Measurements from ENCODE around the gene SEMA6A. TPM values are rescaled to one million over a fixed set of nuclear protein-coding genes. Genes with fewer than 3 reads are reported as not detected.
A peak's percentile ranks its signal among the peaks of the same experiment; 100 is the strongest.

SEMA6A gene
- total RNA-seq, 4 donors from 2014 or later: 76.7 to 231 (median 117) TPM

DNA sequence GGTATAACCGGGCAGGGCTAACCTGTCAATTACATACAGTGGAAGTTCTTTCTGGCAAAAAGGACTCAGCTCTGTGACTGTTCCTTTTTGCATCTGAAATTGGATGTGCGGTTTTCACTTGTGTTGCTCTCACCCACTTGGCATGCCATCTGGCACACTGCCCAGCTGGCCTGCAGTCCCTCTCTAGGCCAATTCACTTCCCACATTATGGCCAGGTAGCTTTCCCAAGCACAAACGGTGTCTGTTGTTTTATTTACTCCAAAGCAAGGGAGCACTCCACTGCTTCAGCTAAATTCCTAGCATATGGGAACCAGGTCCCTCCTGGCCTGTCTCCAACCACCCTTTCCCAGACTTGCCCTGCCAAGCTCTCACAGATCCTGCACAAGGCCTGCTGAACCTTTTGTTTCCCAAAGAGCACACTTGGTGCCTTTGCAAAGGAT is 132.5 kb downstream of the SEMA6A start:
- Histone ChIP-seq H3K9me3 (no peaks in the 10 kb centered on the region), H3K4me1 (peaks cover 0 to 19% (median 11%) of the 10 kb centered on the region in 4 donors), H3K27ac (no peak overlapping the region), H3K36me3 (peaks cover 0 to 10% (median 4%) of the 10 kb centered on the region in 4 donors), H3K27me3 (no peaks in the 10 kb centered on the region), H3K4me3 (no peak overlapping the region)
- DNase-seq: peak; percentile 42
- no peak for TF ChIP-seq EP300 (IDR thresholded peaks at IDR 0.05; ENCODE audit: low read depth)
- no peak for TF ChIP-seq POLR2A (IDR thresholded peaks at IDR 0.05)
- TF ChIP-seq POLR2AphosphoS5 (IDR thresholded peaks at IDR 0.05): no peak
- TF ChIP-seq, protein P1, sequence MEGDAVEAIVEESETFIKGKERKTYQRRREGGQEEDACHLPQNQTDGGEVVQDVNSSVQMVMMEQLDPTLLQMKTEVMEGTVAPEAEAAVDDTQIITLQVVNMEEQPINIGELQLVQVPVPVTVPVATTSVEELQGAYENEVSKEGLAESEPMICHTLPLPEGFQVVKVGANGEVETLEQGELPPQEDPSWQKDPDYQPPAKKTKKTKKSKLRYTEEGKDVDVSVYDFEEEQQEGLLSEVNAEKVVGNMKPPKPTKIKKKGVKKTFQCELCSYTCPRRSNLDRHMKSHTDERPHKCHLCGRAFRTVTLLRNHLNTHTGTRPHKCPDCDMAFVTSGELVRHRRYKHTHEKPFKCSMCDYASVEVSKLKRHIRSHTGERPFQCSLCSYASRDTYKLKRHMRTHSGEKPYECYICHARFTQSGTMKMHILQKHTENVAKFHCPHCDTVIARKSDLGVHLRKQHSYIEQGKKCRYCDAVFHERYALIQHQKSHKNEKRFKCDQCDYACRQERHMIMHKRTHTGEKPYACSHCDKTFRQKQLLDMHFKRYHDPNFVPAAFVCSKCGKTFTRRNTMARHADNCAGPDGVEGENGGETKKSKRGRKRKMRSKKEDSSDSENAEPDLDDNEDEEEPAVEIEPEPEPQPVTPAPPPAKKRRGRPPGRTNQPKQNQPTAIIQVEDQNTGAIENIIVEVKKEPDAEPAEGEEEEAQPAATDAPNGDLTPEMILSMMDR (IDR thresholded peaks at IDR 0.05): no peak
- intact Hi-C loops (cut with DNase I; ENCODE audit: low total_unique reads) (no loop called here), in situ Hi-C loops (cut with MboI; ENCODE audit: low pct_ligation_motif_present in 1 of 4, low pct_unique_long_range_greater_than_20kb in 1 of 4, low sequenced_read_pairs in 3 of 4) (no loop called here)
- WGBS, 2 donors (ENCODE audit: low coverage in 1 of 2): 38% methylated on average over 3 of the region's 3 CpGs; no CpG with 5 or more reads in 1 of the 2 donors

DNA sequence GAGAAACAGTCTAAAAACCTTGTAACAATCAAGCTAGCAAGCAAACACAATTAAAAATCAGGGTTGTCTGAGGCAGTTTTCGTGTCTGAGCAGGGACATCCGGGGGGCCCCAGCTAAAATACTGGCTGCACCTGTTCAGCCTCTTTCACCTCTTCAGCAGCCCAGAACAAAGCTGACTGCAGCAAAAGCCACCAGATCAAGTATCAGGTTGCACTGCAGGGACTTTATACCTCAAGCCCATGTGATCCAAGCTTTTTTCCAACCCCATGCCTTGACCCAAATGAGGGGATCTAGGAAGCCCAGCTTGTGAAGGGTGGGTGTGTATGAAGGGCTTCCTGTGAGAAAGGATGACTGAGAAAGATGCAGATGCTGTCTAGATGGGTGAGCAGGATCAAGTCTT is 133.4 kb downstream of the SEMA6A start:
- Histone ChIP-seq H3K27me3 (no peaks in the 10 kb centered on the region), H3K36me3 (peaks cover 0 to under 1% (median 0%) of the 10 kb centered on the region in 4 donors), H3K4me1 (peaks cover 0 to 19% (median 11%) of the 10 kb centered on the region in 4 donors), H3K9me3 (no peaks in the 10 kb centered on the region), H3K27ac (no peak overlapping the region), H3K4me3 (no peak overlapping the region)
- DNase-seq: no peak
- 76% methylated on average over 2 of the region's 2 CpGs; no CpG with 5 or more reads in 1 of the 2 donors for WGBS, 2 donors (ENCODE audit: low coverage in 1 of 2)
- intact Hi-C loops (cut with DNase I; ENCODE audit: low total_unique reads) (no loop called here), in situ Hi-C loops (cut with MboI; ENCODE audit: low pct_ligation_motif_present in 1 of 4, low pct_unique_long_range_greater_than_20kb in 1 of 4, low sequenced_read_pairs in 3 of 4) (no loop called here)
- TF ChIP-seq, protein P1 (IDR thresholded peaks at IDR 0.05): no peak

DNA sequence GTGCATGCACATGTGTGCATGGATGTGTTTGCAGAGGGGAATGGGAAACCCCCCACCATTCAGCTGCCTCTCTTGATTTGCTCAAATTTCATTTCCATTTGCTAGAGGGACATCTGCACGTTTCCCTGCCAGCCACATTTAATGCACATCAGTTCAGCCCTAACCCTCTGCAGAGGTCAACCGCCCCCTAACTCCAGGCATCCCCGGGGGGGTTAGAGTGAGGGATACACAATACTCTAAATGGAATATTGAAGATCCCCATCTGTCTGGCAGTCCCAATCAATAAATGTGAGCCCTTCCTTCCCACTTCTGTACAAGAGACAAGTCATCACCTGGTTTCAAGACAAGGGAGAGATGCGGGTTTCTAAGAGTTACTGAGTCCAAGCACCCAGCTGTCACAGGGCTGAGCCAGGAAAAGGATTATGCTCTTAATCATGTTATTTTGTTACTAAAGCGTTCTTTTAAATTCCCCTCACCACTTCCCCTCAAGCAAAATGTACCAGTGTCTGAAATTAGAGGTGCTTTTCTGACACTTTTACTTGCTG is 134.1 kb downstream of the SEMA6A start:
- intact Hi-C loops (cut with DNase I; ENCODE audit: low total_unique reads) (no loop called here), in situ Hi-C loops (cut with MboI; ENCODE audit: low pct_ligation_motif_present in 1 of 4, low pct_unique_long_range_greater_than_20kb in 1 of 4, low sequenced_read_pairs in 3 of 4) (no loop called here)
- Histone ChIP-seq H3K36me3 (no peaks in the 10 kb centered on the region), H3K4me1 (peaks cover 0 to 19% (median 11%) of the 10 kb centered on the region in 4 donors), H3K27ac (no peak overlapping the region), H3K4me3 (no peak overlapping the region), H3K9me3 (no peaks in the 10 kb centered on the region), H3K27me3 (no peaks in the 10 kb centered on the region)
- WGBS, 2 donors (ENCODE audit: low coverage in 1 of 2): 80 to 82% methylated on average over 3 to 5 of the region's 5 CpGs
- TF ChIP-seq, protein P1 (IDR thresholded peaks at IDR 0.05): no peak
- TF ChIP-seq EP300 (IDR thresholded peaks at IDR 0.05; ENCODE audit: low read depth): no peak
- no peak for DNase-seq

DNA sequence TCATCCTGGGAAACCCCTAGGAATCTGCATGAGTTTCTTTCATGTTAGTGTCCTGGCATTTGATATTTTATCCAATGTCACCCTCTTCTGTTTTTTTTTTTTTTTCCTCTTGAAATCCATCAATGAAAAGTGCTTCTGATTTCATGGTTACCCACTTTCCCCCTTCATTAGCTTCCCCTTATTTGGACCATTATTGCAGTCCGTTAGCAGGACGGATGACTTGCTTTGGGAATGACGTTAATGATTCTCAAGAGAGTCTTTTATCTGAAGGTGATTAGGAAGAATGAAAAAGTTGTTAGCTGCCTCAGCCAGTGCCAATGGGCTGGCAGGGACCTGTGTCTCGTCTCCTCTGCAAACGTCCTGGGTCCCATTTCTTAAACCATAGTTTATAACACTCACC is 134.7 kb downstream of the SEMA6A start:
- 73 to 82% methylated on average over 2 to 5 of the region's 5 CpGs for WGBS, 2 donors (ENCODE audit: low coverage in 1 of 2)
- in situ Hi-C loops (cut with MboI; ENCODE audit: low pct_ligation_motif_present in 1 of 4, low pct_unique_long_range_greater_than_20kb in 1 of 4, low sequenced_read_pairs in 3 of 4): no loop called here
- H3K36me3 ChIP-seq: no peaks in the 10 kb centered on the region
- no peaks in the 10 kb centered on the region for H3K27me3 ChIP-seq
- DNase-seq: no peak
- intact Hi-C loops (cut with DNase I; ENCODE audit: low total_unique reads): no loop called here
- no peak overlapping the region for H3K4me3 ChIP-seq
- no peaks in the 10 kb centered on the region for H3K9me3 ChIP-seq
- peaks cover 0 to 19% (median 11%) of the 10 kb centered on the region in 4 donors for H3K4me1 ChIP-seq
- TF ChIP-seq, protein P1 (IDR thresholded peaks at IDR 0.05): no peak
- TF ChIP-seq POLR2AphosphoS5 (IDR thresholded peaks at IDR 0.05): no peak
- TF ChIP-seq POLR2A (IDR thresholded peaks at IDR 0.05): no peak
- no peak for TF ChIP-seq EP300 (IDR thresholded peaks at IDR 0.05; ENCODE audit: low read depth)
- H3K27ac ChIP-seq: no peak overlapping the region

Data from transverse colon (tissue), 4 donors.